ENCODE measurements around the gene CHST3. TPM values are rescaled to one million over a fixed set of nuclear protein-coding genes. Genes with fewer than 3 reads are reported as not detected.

The CHST3 gene
- total and polyA plus RNA-seq, 10 of the 15 experiments (the other 5 are each of a cell fraction or from before 2014, with no cell fraction given) = 0.03 to 0.50 (median 0.05) TPM; not detected in 2

DNA sequence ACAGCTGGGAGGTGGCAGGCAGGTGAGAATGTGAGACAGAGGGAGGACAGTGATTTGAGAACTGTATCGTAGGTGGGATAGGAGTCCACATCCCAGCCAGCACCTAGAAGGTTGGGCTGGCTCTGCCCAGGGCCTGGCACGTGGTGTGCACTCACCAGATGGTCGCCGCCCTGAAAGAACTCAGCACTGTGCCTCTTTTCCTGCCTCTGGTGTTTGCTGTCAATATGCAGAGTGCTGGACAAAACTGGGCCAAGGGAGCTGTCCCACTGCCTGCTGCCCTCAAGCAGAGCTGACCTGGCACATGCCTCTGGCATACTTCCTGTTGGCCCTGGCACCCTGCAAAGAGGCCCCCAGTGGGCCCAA, 36.8 kb downstream of the CHST3 start:
- H3K4me1 ChIP-seq (ENCODE audit: control insufficient read depth, insufficient read depth, low read length) = no peaks in the 10 kb centered on the region
- in situ Hi-C loops (cut with MboI) = no loop called here
- intact Hi-C loops (cut with micrococcal nuclease; ENCODE audit: unreplicated experiment) = no loop called here
- H3K9me3 ChIP-seq (replicated peaks; ENCODE audit: control insufficient read depth, insufficient read depth, low read length) = no peaks in the 10 kb centered on the region
- ChIA-PET SMC1A (ENCODE audit: uncharacterized antibody, unreplicated experiment) (interaction anchor here (0.9 kb wide), 1 partner anchor 46 kb away, joined by 3 read pairs; no protein-coding TSS in a partner anchor), CTCF (interaction anchor here (0.6 kb wide), 1 partner anchor 28 kb away, joined by 4 read pairs; no protein-coding TSS in a partner anchor), POLR2A (interaction anchor here (1.0 kb wide), 1 partner anchor 17 kb away, joined by 3 read pairs; no protein-coding TSS in a partner anchor), RAD21 (ENCODE audit: unreplicated experiment) (no interaction called here)
- ATAC-seq = no peak
- no peak for DNase-seq (ENCODE audit: low read depth, low spot score)
- H2AFZ ChIP-seq (ENCODE audit: control insufficient read depth, low read depth, low read length) = no peak overlapping the region
- WGBS (ENCODE audit: insufficient coverage, insufficient replicate concordance, low lambda C conversion rate, missing lambda C conversion rate) = 28% methylated on average over 4 of the region's 4 CpGs
- H3K27me3 ChIP-seq (replicated peaks in 1 of 2; ENCODE audit: control insufficient read depth in 2 of 2, insufficient read depth in 2 of 2, low read length in 1 of 2) = no peaks in the 10 kb centered on the region
- H3K36me3 ChIP-seq (ENCODE audit: control insufficient read depth in 2 of 2, insufficient read depth in 2 of 2, low read length in 1 of 2) = no peaks in the 10 kb centered on the region
- H3K27ac ChIP-seq (ENCODE audit: control insufficient read depth, insufficient read depth) = no peak overlapping the region
- no TSS peak for BruUV-seq (replicated peaks)
- no peak overlapping the region for H3K9ac ChIP-seq (ENCODE audit: control insufficient read depth, insufficient read depth, low read length)
- no peaks in the 10 kb centered on the region for H3K79me2 ChIP-seq (ENCODE audit: control insufficient read depth, insufficient read depth, low read length)
- H4K20me1 ChIP-seq (ENCODE audit: control insufficient read depth, insufficient read depth) = no peaks in the 10 kb centered on the region
- no peak for FAIRE-seq
- no peak overlapping the region for H3K4me3 ChIP-seq
- H3K4me2 ChIP-seq (ENCODE audit: control insufficient read depth, insufficient read depth) = no peak overlapping the region
- TF ChIP-seq SUZ12 (IDR thresholded peaks at IDR 0.05; ENCODE audit: unreplicated experiment) (no peak), SREBF2 (IDR thresholded peaks at IDR 0.05; ENCODE audit: low read length) (no peak), NFIC (IDR thresholded peaks at IDR 0.05; ENCODE audit: low read depth, low read length) (no peak), ASH2L (IDR thresholded peaks at IDR 0.05; ENCODE audit: borderline replicate concordance, low read depth) (no peak), SREBF1 (IDR thresholded peaks at IDR 0.05; ENCODE audit: low read length) (no peak), PAX8 (IDR thresholded peaks at IDR 0.05) (no peak), ZNF622 (IDR thresholded peaks at IDR 0.05) (no peak), HDAC6 (IDR thresholded peaks at IDR 0.05; ENCODE audit: unreplicated experiment) (no peak), EZH2 (IDR thresholded peaks at IDR 0.05; ENCODE audit: borderline replicate concordance, control insufficient read depth, low read depth, low read length) (no peak), PAX5 (IDR thresholded peaks at IDR 0.05; ENCODE audit: borderline replicate concordance, low read depth, low read length) (no peak), STAT1 (conservative IDR thresholded peaks at IDR 0.05) (no peak), RFX5 (IDR thresholded peaks at IDR 0.05; ENCODE audit: low read depth, low read length) (no peak)
- TF ChIP-seq, protein P1, sequence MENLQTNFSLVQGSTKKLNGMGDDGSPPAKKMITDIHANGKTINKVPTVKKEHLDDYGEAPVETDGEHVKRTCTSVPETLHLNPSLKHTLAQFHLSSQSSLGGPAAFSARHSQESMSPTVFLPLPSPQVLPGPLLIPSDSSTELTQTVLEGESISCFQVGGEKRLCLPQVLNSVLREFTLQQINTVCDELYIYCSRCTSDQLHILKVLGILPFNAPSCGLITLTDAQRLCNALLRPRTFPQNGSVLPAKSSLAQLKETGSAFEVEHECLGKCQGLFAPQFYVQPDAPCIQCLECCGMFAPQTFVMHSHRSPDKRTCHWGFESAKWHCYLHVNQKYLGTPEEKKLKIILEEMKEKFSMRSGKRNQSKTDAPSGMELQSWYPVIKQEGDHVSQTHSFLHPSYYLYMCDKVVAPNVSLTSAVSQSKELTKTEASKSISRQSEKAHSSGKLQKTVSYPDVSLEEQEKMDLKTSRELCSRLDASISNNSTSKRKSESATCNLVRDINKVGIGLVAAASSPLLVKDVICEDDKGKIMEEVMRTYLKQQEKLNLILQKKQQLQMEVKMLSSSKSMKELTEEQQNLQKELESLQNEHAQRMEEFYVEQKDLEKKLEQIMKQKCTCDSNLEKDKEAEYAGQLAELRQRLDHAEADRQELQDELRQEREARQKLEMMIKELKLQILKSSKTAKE (IDR thresholded peaks at IDR 0.05; ENCODE audit: low read depth, poor library complexity, severe bottlenecking) = no peak
- TF ChIP-seq, protein P2, sequence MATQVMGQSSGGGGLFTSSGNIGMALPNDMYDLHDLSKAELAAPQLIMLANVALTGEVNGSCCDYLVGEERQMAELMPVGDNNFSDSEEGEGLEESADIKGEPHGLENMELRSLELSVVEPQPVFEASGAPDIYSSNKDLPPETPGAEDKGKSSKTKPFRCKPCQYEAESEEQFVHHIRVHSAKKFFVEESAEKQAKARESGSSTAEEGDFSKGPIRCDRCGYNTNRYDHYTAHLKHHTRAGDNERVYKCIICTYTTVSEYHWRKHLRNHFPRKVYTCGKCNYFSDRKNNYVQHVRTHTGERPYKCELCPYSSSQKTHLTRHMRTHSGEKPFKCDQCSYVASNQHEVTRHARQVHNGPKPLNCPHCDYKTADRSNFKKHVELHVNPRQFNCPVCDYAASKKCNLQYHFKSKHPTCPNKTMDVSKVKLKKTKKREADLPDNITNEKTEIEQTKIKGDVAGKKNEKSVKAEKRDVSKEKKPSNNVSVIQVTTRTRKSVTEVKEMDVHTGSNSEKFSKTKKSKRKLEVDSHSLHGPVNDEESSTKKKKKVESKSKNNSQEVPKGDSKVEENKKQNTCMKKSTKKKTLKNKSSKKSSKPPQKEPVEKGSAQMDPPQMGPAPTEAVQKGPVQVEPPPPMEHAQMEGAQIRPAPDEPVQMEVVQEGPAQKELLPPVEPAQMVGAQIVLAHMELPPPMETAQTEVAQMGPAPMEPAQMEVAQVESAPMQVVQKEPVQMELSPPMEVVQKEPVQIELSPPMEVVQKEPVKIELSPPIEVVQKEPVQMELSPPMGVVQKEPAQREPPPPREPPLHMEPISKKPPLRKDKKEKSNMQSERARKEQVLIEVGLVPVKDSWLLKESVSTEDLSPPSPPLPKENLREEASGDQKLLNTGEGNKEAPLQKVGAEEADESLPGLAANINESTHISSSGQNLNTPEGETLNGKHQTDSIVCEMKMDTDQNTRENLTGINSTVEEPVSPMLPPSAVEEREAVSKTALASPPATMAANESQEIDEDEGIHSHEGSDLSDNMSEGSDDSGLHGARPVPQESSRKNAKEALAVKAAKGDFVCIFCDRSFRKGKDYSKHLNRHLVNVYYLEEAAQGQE (IDR thresholded peaks at IDR 0.05; ENCODE audit: low read depth, low read length) = no peak
- TF ChIP-seq, protein P3, sequence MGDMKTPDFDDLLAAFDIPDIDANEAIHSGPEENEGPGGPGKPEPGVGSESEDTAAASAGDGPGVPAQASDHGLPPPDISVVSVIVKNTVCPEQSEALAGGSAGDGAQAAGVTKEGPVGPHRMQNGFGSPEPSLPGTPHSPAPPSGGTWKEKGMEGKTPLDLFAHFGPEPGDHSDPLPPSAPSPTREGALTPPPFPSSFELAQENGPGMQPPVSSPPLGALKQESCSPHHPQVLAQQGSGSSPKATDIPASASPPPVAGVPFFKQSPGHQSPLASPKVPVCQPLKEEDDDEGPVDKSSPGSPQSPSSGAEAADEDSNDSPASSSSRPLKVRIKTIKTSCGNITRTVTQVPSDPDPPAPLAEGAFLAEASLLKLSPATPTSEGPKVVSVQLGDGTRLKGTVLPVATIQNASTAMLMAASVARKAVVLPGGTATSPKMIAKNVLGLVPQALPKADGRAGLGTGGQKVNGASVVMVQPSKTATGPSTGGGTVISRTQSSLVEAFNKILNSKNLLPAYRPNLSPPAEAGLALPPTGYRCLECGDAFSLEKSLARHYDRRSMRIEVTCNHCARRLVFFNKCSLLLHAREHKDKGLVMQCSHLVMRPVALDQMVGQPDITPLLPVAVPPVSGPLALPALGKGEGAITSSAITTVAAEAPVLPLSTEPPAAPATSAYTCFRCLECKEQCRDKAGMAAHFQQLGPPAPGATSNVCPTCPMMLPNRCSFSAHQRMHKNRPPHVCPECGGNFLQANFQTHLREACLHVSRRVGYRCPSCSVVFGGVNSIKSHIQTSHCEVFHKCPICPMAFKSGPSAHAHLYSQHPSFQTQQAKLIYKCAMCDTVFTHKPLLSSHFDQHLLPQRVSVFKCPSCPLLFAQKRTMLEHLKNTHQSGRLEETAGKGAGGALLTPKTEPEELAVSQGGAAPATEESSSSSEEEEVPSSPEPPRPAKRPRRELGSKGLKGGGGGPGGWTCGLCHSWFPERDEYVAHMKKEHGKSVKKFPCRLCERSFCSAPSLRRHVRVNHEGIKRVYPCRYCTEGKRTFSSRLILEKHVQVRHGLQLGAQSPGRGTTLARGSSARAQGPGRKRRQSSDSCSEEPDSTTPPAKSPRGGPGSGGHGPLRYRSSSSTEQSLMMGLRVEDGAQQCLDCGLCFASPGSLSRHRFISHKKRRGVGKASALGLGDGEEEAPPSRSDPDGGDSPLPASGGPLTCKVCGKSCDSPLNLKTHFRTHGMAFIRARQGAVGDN (IDR thresholded peaks at IDR 0.05) = no peak

All from GM12878 (cell line).